HG02763 (cell line): Measurements from ENCODE around the gene TXNRD1.
"Not testable (repeated sequence)": the region's sequence is repeated elsewhere in the genome, so short reads cannot be mapped to it uniquely, and the experiment has no call there.

Source experiments
- ATAC-seq: cut with Tn5 transposase; IDR thresholded peaks from one replicate; pipeline ENCODE4 v1.9.1; 2021; ENCODE audit warnings: mild to moderate bottlenecking, moderate library complexity; ENCODE audit not compliant: unreplicated experiment

The TXNRD1 gene

GRCh38 chr12:104190641-104191176, 24.9 kb upstream of the TXNRD1 start:
- ATAC-seq: no peak

- ATAC-seq: no peak
These were observed 18.3 kb upstream of the TXNRD1 start for GRCh38 chr12:104197264-104197663.

DNA sequence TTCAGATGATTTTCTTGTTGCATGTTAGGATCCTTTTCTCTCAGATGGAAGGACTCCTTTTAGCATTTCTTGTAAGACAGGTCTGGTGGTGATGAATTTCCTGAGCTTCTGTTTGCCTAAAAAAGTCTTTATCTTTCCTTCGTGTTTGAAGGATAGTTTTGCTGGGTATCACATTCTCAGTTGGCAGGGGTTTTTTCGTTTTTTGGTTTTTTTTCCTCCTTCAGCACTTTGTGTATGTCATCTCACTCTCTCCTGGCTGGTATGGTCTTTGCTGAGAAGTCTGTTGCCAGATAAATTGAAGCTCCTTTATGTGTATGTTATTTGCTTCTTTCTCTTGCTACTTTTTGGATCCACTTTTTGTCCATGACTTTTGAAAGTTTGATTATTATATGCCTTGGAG, 15.6 kb upstream of the TXNRD1 start:
- no peak for ATAC-seq

GRCh38 chr12:104201238-104202001, 14.2 kb upstream of the TXNRD1 start:
- no peak for ATAC-seq

- no peak for ATAC-seq
These were observed 10.7 kb upstream of the TXNRD1 start for GRCh38 chr12:104204690-104205480.

DNA sequence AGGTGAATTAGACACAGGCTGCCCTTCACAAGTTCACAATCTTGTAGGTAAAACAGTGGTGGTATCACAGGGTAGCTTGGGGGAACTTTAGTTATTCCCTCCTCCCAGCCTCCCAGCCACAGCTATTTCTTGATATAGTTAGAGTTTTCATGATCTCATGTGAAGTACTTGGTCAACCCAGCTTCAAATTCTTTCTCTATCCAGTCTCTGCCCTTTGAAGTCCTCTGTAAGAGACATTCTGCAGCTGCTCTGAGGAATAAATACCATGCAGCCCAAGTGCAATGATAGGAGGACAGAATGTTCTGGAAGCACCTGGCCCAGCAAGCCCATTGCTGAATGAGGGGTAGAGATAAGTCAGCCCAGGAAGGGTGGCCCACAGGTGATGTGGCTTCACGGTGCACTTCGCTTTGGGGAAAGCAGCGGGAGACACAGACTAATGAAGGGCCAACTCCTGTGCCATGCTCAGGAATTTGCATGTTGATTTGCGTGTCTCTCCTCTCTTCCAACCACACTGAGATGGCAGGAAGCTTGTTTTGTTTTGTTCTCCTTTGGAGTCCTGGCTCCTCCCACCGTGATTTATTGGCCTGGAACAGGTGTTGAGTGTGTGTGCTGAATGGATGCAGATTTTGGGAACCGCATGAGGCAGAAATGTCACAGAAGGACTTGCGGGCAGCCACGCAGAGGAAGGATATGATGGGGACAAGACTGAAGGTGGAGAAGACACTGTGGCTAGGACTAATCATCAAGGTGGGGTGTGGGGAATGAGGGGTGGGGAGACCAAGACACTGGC, 8.0 kb upstream of the TXNRD1 start:
- no peak for ATAC-seq

GRCh38 chr12:104212516-104212915, 3.1 kb upstream of the TXNRD1 start:
- no peak for ATAC-seq

DNA sequence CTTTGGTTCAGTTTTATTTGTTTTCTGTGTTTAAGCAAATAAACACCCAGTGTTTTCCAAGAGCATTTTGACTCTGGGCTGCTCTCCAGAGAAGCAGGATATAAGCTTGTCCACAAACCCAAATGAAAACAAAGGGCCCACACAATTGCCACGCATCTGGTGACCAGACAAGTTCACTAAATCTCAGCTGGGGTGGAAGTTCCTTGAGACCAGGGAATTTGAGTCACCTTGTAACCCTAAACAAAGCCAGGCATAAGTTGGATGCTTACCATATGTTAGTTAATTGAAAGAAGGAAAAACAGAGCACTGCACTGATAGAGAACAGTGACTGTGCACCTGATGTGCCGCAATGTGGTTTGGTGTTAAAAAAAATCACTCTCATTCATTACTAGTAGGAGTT, 1.6 kb upstream of the TXNRD1 start:
- no peak for ATAC-seq

- no peak for ATAC-seq
These were observed 944 bp downstream of the TXNRD1 start for GRCh38 chr12:104216521-104216924.

GRCh38 chr12:104218506-104218905, 2.9 kb downstream of the TXNRD1 start:
- not testable (repeated sequence) for ATAC-seq

- ATAC-seq: no peak
These were observed 3.4 kb downstream of the TXNRD1 start for GRCh38 chr12:104218935-104219334.

DNA sequence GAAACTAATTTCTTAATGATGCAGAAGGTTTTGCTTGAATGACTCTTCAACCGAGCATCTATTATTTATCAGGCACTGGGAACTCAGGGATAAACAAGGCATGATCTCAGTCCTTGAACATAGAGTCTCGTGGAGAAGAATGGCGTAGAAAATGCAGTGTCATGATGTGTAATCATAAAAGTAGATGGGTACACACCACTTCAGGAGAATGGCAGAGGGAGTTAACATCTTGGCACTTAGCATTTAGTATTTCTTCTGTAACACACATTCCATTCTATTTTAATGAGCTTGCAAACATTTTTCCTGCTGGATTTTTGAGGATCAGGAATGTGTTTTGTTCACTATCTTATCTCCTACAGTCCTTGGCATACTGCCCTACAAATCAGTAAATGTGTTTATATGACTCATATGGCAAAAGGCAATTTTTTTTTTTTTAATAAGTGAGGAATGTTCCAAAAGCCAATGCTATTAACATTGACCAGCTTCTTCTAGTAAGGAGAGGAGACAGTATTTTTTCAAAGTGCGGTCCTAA, 3.8 kb downstream of the TXNRD1 start:
- no peak for ATAC-seq

DNA sequence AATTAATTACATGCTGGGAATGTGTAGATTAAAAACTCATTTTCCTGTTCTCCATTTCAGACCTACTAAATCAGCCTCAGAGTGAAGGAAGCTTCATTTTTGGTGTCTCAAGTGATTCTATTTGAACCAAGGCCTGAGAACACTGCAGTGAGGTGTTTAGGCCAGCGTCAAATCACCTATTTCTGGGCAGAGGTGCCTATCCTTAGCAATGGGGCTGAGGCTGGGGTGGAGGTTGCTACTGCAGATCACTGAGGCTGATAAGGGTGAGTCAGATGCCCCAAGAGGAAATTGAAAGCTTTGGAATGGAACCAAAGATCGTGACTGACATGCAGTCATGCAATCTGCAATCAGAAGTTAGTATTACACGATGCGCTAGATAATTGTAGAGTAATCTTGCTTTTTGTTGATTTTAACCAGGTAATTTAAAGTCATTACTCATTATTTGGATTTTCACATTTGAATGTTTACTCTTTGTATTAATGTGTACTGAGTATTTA, 4.4 kb downstream of the TXNRD1 start:
- ATAC-seq: no peak

DNA sequence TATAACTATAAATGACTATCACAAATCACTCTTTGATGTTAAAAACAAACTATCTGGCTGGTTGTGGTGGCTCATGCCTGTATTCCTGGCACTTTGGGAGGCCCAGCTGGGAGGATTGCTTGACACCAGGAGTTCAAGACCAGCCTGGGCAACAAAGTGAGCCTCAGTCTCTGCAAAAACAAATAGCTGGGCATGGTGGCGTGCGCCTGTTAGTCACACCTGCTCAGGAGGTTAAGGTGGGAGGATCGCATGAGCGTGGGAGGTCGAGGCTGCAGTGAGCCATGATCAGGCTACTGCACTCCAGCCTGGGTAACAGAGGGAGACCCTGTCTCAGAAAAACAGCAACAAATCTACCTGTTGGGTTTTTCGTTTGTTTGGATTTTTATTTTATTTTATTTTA, 5.4 kb downstream of the TXNRD1 start:
- no peak for ATAC-seq

GRCh38 chr12:104222976-104223375, 7.4 kb downstream of the TXNRD1 start:
- no peak for ATAC-seq

- ATAC-seq: no peak
These were observed 8.1 kb downstream of the TXNRD1 start for GRCh38 chr12:104223712-104224111.

DNA sequence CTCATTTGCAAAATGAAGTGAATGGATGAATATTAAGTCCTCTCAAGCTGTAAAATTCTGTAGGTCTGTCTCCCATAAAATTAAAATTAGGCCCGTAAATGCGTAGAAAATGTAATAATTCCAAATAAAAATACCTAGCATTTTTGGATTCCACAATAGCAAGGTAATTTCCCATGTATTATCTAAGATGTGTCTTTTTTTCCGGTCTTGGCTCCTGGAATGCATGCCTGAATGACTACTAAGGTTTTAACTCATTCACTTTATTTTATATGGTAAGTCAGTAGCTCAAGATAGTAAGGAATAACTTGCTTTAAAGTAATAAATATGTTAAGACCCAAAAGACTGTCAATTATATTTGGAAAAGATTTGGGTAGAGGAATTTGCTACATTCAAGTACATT, 11.1 kb downstream of the TXNRD1 start:
- no peak for ATAC-seq

DNA sequence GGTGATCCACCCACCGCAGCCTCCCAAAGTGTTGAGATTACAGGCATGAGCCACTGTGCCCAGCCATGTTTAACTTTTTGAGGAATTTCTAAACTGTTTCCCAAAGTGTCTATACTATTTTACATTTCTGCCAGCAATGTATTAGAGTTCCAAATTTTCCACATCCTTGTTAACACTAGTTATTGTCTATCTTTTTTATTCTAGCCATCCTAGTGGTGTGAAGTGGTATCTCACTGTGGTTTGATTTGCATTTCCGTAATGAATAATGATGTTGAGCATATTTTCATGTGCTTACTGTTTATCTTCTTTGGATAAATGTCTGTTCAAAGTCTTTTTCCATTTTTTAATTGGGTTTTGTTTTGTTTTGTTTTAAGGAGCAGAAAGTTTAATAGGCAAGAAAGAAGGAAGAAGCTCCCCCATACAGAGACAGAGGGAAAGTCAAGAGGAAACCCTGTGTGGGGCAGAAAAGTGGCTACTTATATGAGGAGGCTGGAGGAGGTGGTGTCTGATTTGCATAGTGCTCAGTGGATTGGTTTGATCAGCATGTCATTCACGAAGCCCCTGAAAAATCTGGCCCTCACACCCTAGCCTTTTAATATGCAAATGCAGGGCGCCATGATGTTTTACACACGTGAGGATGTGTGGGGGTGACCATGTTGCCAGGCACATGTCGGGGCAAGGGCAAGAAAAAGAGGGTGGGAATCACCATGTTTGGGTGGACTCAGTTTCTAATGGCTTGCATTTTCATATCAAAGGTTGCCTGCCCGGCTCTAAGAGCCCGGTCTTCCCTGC, 14.9 kb downstream of the TXNRD1 start:
- no peak for ATAC-seq

DNA sequence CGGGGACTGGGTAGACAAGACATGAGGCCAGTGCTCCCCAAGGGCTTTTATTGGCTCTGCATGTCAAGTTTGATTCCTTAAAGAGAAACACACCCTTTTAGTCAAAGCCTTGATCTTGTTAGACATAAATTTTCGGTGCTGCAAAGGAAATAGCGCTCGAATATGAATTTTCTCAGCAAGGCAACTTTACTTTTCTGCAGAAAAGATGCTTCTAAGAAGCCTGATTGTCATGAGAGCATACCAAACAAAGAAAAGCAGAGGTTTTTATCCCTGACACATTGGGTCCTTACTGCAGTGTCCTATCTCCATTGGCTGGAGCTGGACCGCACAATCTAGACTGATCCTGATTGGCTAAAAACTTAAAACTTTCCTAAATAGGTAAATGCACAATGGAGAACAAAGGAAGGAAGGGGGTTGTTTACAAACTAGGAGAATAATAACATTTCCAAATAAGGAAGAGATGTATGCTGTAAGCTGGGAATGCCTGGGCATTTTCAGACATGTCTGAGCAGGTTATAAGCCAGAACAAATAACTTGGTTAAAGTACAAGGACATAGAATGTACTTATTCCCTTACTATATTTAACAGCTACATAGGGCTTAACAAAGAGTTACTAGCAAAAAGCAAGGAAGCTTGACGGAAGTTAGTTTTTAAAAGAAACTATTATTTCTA, 17.2 kb downstream of the TXNRD1 start:
- no peak for ATAC-seq
